HEK293 (cell line): Measurements from ENCODE around the gene PET100.

ENCODE experiments used
- CTCF ChIA-PET: fragments of 350-600 bp; formaldehyde crosslinking; extraction: SDS; loops from one replicate; lab custom pipeline; 2021; ENCODE audit warnings: antibody characterized with exemption; lab: Yijun Ruan, JAX
- POLR2A ChIA-PET: fragments of 300-600 bp; formaldehyde crosslinking; extraction: SDS; loops from one replicate; lab custom pipeline; 2020; ENCODE audit warnings: antibody characterized with exemption, inconsistent platforms; lab: Yijun Ruan, JAX
- H3K27ac ChIP-seq: fragments of 200-500 bp; sonication (Bioruptor generic); 2 replicates; pipeline ENCODE4 v1.5.1; 2014; ENCODE audit warnings: low read depth, low read length, control low read depth, inconsistent platforms; ENCODE audit errors: extremely low read depth
- H3K36me3 ChIP-seq, 2 experiments: fragments of 200-500 bp in 1 of 2; sonication (Bioruptor generic) in 1 of 2; 1 replicate in 1 of 2; 2 replicates in 1 of 2; pipeline ENCODE4 v1.5.1; 2014 to 2017; ENCODE audit warnings: inconsistent platforms in 2 of 2, low read length in 2 of 2; ENCODE audit not compliant: control insufficient read depth in 2 of 2, insufficient read depth in 1 of 2
- H3K4me1 ChIP-seq: fragments of 200-500 bp; sonication (Bioruptor generic); 2 replicates; pipeline ENCODE4 v1.5.1; 2014; ENCODE audit warnings: mild to moderate bottlenecking, low read length, inconsistent platforms; ENCODE audit not compliant: control insufficient read depth, insufficient read depth
- H3K4me3 ChIP-seq: 2 replicates; pipeline ENCODE4 v1.5.1; 2011; ENCODE audit warnings: low read depth, mild to moderate bottlenecking, control low read depth, low read length, moderate library complexity
- H3K9me3 ChIP-seq: fragments of 200-500 bp; sonication (Bioruptor generic); 2 replicates; pipeline ENCODE4 v1.5.1; 2014; ENCODE audit warnings: low read depth, low read length, inconsistent platforms; ENCODE audit not compliant: control insufficient read depth, insufficient read depth
- GLI2 ChIP-seq: fragments of 450-650 bp; formaldehyde crosslinking; IDR thresholded peaks from 2 replicates; pipeline ENCODE4; 2017; ENCODE audit warnings: missing biosample characterization, missing genetic modification characterization, low read depth, borderline replicate concordance
- PRDM4 ChIP-seq: fragments of 450-650 bp; formaldehyde crosslinking; IDR thresholded peaks from 2 replicates; pipeline ENCODE4 v1.5.1; 2017; ENCODE audit warnings: missing biosample characterization, missing genetic modification characterization
- RBAK ChIP-seq: fragments of 450-650 bp; formaldehyde crosslinking; IDR thresholded peaks from 2 replicates; pipeline ENCODE4 v1.5.1; 2016; ENCODE audit warnings: missing biosample characterization, missing genetic modification characterization
- SCRT2 ChIP-seq: fragments of 450-650 bp; formaldehyde crosslinking; IDR thresholded peaks from 2 replicates; pipeline ENCODE4 v1.5.1; 2016; ENCODE audit warnings: missing biosample characterization, missing genetic modification characterization
- SP2 ChIP-seq: fragments of 450-650 bp; formaldehyde crosslinking; IDR thresholded peaks from 2 replicates; pipeline ENCODE4 v1.5.1; 2016; ENCODE audit warnings: missing biosample characterization, missing genetic modification characterization
- WT1 ChIP-seq: fragments of 450-650 bp; formaldehyde crosslinking; IDR thresholded peaks from 2 replicates; pipeline ENCODE4 v1.5.1; 2016; ENCODE audit warnings: missing biosample characterization, missing genetic modification characterization
- ZNF121 ChIP-seq: fragments of 450-650 bp; formaldehyde crosslinking; IDR thresholded peaks from 2 replicates; pipeline ENCODE4 v1.5.1; 2016; ENCODE audit warnings: missing biosample characterization, missing genetic modification characterization
- ZNF155 ChIP-seq: fragments of 450-650 bp; formaldehyde crosslinking; IDR thresholded peaks from 2 replicates; pipeline ENCODE4 v1.5.1; 2016; ENCODE audit warnings: missing biosample characterization, missing genetic modification characterization
- ZNF18 ChIP-seq: fragments of 450-650 bp; formaldehyde crosslinking; IDR thresholded peaks from 2 replicates; pipeline ENCODE4 v1.5.1; 2016; ENCODE audit warnings: missing biosample characterization, missing genetic modification characterization
- ZNF214 ChIP-seq: fragments of 450-650 bp; formaldehyde crosslinking; IDR thresholded peaks from 2 replicates; pipeline ENCODE4 v1.5.1; 2017; ENCODE audit warnings: missing biosample characterization, mild to moderate bottlenecking, missing genetic modification characterization, borderline replicate concordance
- ZNF302 ChIP-seq: fragments of 450-650 bp; formaldehyde crosslinking; IDR thresholded peaks from 2 replicates; pipeline ENCODE4 v1.5.1; 2016; ENCODE audit warnings: missing biosample characterization, missing genetic modification characterization, low read depth
- ZNF354C ChIP-seq: fragments of 450-650 bp; formaldehyde crosslinking; IDR thresholded peaks from 2 replicates; pipeline ENCODE4 v1.5.1; 2016; ENCODE audit warnings: missing biosample characterization, missing genetic modification characterization, low read depth, borderline replicate concordance
- ZNF391 ChIP-seq: fragments of 450-650 bp; formaldehyde crosslinking; IDR thresholded peaks from 2 replicates; pipeline ENCODE4 v1.5.1; 2016; ENCODE audit warnings: low read depth, missing biosample characterization, missing genetic modification characterization, borderline replicate concordance
- ZNF473 ChIP-seq: fragments of 450-650 bp; formaldehyde crosslinking; IDR thresholded peaks from 2 replicates; pipeline ENCODE4 v1.5.1; 2017; ENCODE audit warnings: missing biosample characterization, missing genetic modification characterization
- ZNF544 ChIP-seq: fragments of 450-650 bp; formaldehyde crosslinking; IDR thresholded peaks from 2 replicates; pipeline ENCODE4 v1.5.0; 2017; ENCODE audit warnings: missing biosample characterization, missing genetic modification characterization
- ZNF548 ChIP-seq: fragments of 450-650 bp; formaldehyde crosslinking; IDR thresholded peaks from 2 replicates; pipeline ENCODE4 v1.5.1; 2016; ENCODE audit warnings: missing biosample characterization, missing genetic modification characterization
- ZNF623 ChIP-seq: fragments of 450-650 bp; formaldehyde crosslinking; IDR thresholded peaks from 2 replicates; pipeline ENCODE4 v1.5.1; 2016; ENCODE audit warnings: missing biosample characterization, missing genetic modification characterization
- ZNF629 ChIP-seq: fragments of 450-650 bp; formaldehyde crosslinking; IDR thresholded peaks from 2 replicates; pipeline ENCODE4 v1.5.1; 2017; ENCODE audit warnings: missing biosample characterization, missing genetic modification characterization
- ZNF639 ChIP-seq: fragments of 450-650 bp; formaldehyde crosslinking; IDR thresholded peaks from 2 replicates; pipeline ENCODE4 v1.5.1; 2016; ENCODE audit warnings: missing biosample characterization, missing genetic modification characterization
- ZNF664 ChIP-seq: fragments of 450-650 bp; formaldehyde crosslinking; IDR thresholded peaks from 2 replicates; pipeline ENCODE4 v1.5.1; 2016; ENCODE audit warnings: missing biosample characterization, missing genetic modification characterization
- ZNF830 ChIP-seq: fragments of 450-650 bp; IDR thresholded peaks from 2 replicates; pipeline ENCODE4 v1.5.0; 2018; ENCODE audit warnings: missing biosample characterization, missing genetic modification characterization, low read depth, mild to moderate bottlenecking, moderate library complexity
- ZSCAN16 ChIP-seq: fragments of 450-650 bp; formaldehyde crosslinking; IDR thresholded peaks from 2 replicates; pipeline ENCODE4 v1.5.1; 2016; ENCODE audit warnings: missing biosample characterization, missing genetic modification characterization

PET100 gene

GRCh38 chr19:7658219-7658686 is 28.7 kb downstream of the PET100 start (continued):
- TF ChIP-seq PRDM4 (peak; percentile 86), ZNF548 (no peak), ZNF354C (no peak), RBAK (no peak), SP2 (tag by site-specific recombination) (peak; percentile 41), ZSCAN16 (no peak)

GRCh38 chr19:7661744-7662538 is 32.3 kb downstream of the PET100 start:
- Histone ChIP-seq H3K4me1 (no peaks in the 10 kb centered on the region), H3K4me3 (no peak overlapping the region), H3K36me3 (no peaks in the 10 kb centered on the region), H3K27ac (no peak overlapping the region), H3K9me3 (no peaks in the 10 kb centered on the region)
- CTCF ChIA-PET = interaction anchor here (1.8 to 4.3 kb wide), 3 partner anchors 10 to 94 kb away, joined by 5 to 23 read pairs (median 14); partner anchors contain the start of gene TRAPPC5
- POLR2A ChIA-PET = no interaction called here
- TF ChIP-seq ZNF121 (tag by site-specific recombination) (peak; percentile 83), ZNF623 (peak; percentile 39), SP2 (tag by site-specific recombination) (no peak), SCRT2 (no peak)

GRCh38 chr19:7662657-7663056 is 33.1 kb downstream of the PET100 start:
- no peaks in the 10 kb centered on the region for H3K9me3 ChIP-seq
- H3K36me3 ChIP-seq = no peaks in the 10 kb centered on the region
- no peak overlapping the region for H3K27ac ChIP-seq
- ChIA-PET POLR2A (interaction anchor here (0.7 kb wide), 1 partner anchor 81 kb away, joined by 3 read pairs; no protein-coding TSS in a partner anchor), CTCF (interaction anchor here (2.7 to 4.3 kb wide), 2 partner anchors 10 to 18 kb away, joined by 14 to 23 read pairs; partner anchors contain the start of gene TRAPPC5)
- H3K4me3 ChIP-seq = no peak overlapping the region
- no peaks in the 10 kb centered on the region for H3K4me1 ChIP-seq
- TF ChIP-seq ZNF664 (tag by site-specific recombination) (peak; percentile 64; the same call in 1 of the 2 replicates), ZNF18 (tag by site-specific recombination) (no peak), ZNF639 (no peak)

GRCh38 chr19:7663706-7664105 is 34.1 kb downstream of the PET100 start:
- ChIA-PET CTCF (interaction anchor here (0.5 to 4.3 kb wide), 4 partner anchors 11 to 1501 kb away, joined by 3 to 23 read pairs (median 5); partner anchors contain the start of gene TRAPPC5), POLR2A (no interaction called here)
- Histone ChIP-seq H3K9me3 (no peaks in the 10 kb centered on the region), H3K36me3 (no peaks in the 10 kb centered on the region), H3K4me1 (no peaks in the 10 kb centered on the region), H3K4me3 (no peak overlapping the region), H3K27ac (no peak overlapping the region)
- TF ChIP-seq WT1 (tag by site-specific recombination) (no peak), ZNF473 (tag by site-specific recombination) (no peak), ZNF155 (tag by site-specific recombination) (no peak), ZNF830 (tag by site-specific recombination) (no peak), ZNF629 (tag by site-specific recombination) (no peak), ZNF214 (tag by site-specific recombination) (no peak), ZNF544 (tag by site-specific recombination) (no peak), ZNF391 (tag by site-specific recombination) (no peak), GLI2 (no peak), ZNF302 (tag by site-specific recombination) (no peak)
